ENCODE measurements around the gene UBTF. TPM values are rescaled to one million over a fixed set of nuclear protein-coding genes. Genes with fewer than 3 reads are reported as not detected.

Gene UBTF
- total RNA-seq, 1 donor from 2014 or later, result 25.1 TPM

GRCh38 chr17:44205962-44206824 lies 13.3 kb downstream of the UBTF start:
- H3K27ac ChIP-seq, result peak overlapping the region in 1 of 2 donors; percentile 7

DNA sequence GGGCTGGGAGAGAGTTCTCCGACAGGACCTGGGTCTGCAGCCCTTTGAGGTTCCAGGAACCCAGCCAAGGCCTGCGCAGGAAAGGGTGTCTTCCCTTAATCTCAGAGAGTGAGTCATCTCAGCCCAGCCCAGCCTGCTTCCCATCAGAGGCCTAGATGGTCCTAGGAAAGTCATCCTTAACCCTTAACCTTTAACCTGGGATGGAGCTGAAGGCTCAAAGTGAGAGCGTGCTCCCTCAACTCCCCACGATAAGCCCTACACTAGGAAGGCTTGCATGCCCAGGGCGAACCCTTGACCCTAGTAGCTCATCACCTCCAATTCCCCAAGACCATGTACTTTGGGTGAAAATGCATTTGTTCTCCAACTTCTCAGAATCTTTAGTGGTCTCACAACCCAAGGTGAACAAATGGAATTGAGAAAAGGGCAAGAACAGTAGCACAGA lies 15.0 kb downstream of the UBTF start:
- Histone ChIP-seq H3K4me3 (no peak overlapping the region), H3K36me3 (peaks cover 19 to 30% of the 10 kb centered on the region in 2 donors), H3K27ac (no peak overlapping the region), H3K27me3 (no peaks in the 10 kb centered on the region), H3K9me3 (no peaks in the 10 kb centered on the region), H3K4me1 (peaks cover 0 to 5% of the 10 kb centered on the region in 2 donors)
- no peak for DNase-seq (ENCODE audit: low spot score in 2 of 2)
- intact Hi-C loops (cut with DNase I), result no loop called here
- TF ChIP-seq CTCF (IDR thresholded peaks at IDR 0.05), result no peak

More at GRCh38 chr17:44205962-44206824, 13.3 kb downstream of the UBTF start:
- H3K4me1 ChIP-seq, result peaks cover 0 to 9% of the 10 kb centered on the region in 2 donors
- TF ChIP-seq CTCF (IDR thresholded peaks at IDR 0.05), result no peak
- H3K27me3 ChIP-seq, result no peaks in the 10 kb centered on the region
- H3K9me3 ChIP-seq, result no peaks in the 10 kb centered on the region
- H3K36me3 ChIP-seq, result peaks cover 31 to 43% of the 10 kb centered on the region in 2 donors
- intact Hi-C loops (cut with DNase I), result no loop called here
- no peak overlapping the region for H3K4me3 ChIP-seq
- DNase-seq (ENCODE audit: low spot score in 2 of 2), result no peak

DNA sequence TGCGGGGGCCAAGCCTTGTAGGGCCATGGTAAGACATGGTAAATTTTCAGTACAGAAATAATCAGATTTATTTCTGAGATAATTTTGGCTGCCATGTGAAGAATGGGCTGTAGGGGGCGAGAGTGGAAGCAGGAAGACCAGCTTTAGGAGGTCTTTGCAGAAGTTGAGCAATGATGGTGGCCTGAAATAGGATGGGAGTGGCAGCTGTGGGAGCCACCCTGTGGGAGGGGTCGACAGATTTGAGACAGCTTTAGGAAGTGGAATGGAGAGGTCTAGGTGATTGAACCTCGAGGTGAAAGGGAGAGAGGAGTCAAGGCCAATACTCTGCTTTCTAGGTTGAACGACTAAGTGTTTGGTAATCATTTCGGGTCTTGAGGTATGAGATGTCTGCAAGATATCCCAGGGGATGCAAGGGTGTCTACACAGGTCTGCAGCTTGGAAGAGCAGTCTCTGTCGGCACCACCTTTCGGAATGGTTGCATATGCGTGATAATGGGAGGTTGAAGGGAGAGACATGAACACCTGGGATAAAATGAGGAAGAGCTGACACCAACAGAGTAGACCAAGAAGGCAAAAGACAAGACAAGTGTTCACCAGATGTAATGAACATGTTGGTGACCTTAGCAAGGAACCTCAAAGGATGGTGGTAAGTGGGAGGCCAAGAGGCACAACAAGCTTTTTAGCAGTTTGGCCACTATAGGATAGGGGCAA lies 15.6 kb downstream of the UBTF start:
- no peaks in the 10 kb centered on the region for H3K9me3 ChIP-seq
- no peak overlapping the region for H3K4me3 ChIP-seq
- H3K36me3 ChIP-seq, result peaks cover 13 to 24% of the 10 kb centered on the region in 2 donors
- H3K27me3 ChIP-seq, result no peaks in the 10 kb centered on the region
- intact Hi-C loops (cut with DNase I), result no loop called here
- H3K4me1 ChIP-seq, result peaks cover 0 to 5% of the 10 kb centered on the region in 2 donors
- no peak for DNase-seq (ENCODE audit: low spot score in 2 of 2)
- peak; percentile 28 to 51 (median 43) for TF ChIP-seq CTCF (IDR thresholded peaks at IDR 0.05)
- no peak overlapping the region for H3K27ac ChIP-seq

DNA sequence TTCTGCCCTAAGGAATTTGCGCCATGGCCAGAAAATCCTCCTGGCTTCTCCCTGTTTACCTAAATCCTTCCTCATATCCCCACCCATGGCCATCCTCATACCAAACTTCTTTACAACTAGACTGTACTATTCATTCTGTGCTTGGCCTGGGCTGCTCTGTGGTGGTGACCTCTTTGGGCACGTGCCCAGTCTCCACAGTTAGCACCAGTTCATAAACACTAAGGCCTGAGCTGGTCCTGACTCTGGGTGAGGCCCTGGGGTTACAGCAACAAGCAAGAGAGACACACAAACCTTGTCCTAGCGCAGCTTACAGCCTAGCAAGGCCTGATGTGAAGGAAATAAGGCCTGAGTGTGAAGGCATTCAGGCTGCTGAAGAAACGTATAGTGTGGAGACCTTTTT lies 16.7 kb downstream of the UBTF start:
- intact Hi-C loops (cut with DNase I), result no loop called here
- no peak for DNase-seq (ENCODE audit: low spot score in 2 of 2)
- H3K27me3 ChIP-seq, result no peaks in the 10 kb centered on the region
- no peak for TF ChIP-seq CTCF (IDR thresholded peaks at IDR 0.05)
- peaks cover 0 to 11% of the 10 kb centered on the region in 2 donors for H3K4me1 ChIP-seq
- no peak overlapping the region for H3K27ac ChIP-seq
- no peaks in the 10 kb centered on the region for H3K9me3 ChIP-seq
- no peak overlapping the region for H3K4me3 ChIP-seq
- H3K36me3 ChIP-seq, result peaks cover 5 to 13% of the 10 kb centered on the region in 2 donors

GRCh38 chr17:44200478-44201155 lies 18.9 kb downstream of the UBTF start:
- TF ChIP-seq CTCF (IDR thresholded peaks at IDR 0.05), result no peak
- Histone ChIP-seq H3K36me3 (peaks cover 12 to 19% of the 10 kb centered on the region in 2 donors), H3K9me3 (no peaks in the 10 kb centered on the region), H3K4me1 (peaks cover 0 to 21% of the 10 kb centered on the region in 2 donors), H3K27me3 (no peaks in the 10 kb centered on the region), H3K4me3 (peak overlapping the region; percentile 98 to 99), H3K27ac (peak overlapping the region; percentile 98 to 100)
- DNase-seq (ENCODE audit: low spot score in 2 of 2), result no peak
- intact Hi-C loops (cut with DNase I), result loop anchor here (1.0 kb wide), 4 partner anchors 10 to 124 kb away; partner anchors contain the start of gene SLC25A39
